Measurements from ENCODE around the gene SRRM4.
"Not testable (repeated sequence)": the region's sequence is repeated elsewhere in the genome, so short reads cannot be mapped to it uniquely, and the experiment has no call there.

The SRRM4 gene

DNA sequence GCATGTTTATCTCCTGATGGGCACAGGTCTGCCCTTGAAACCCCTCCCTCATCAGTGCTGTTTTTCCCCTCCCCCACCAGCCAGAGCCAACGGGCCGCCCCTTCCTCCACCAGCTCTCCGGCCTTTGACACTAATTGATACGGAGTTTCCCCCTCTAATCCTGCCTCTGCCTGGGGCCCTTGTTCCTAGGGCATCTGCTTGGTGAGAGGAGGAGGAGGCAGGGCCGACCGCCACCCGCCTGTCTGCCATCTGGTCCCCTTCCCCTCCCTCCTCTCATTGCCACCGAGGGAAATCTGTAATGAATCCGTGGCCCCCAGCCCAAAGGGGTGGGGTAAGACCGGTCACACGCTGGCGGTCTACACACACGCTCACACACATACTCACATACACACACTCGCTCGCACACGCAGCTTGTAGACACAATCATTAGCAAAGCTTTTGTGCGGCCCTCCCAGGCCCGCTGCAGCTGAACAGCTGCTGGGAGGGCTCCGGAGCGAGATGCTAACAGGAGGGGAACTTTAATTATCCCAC lies 27.4 kb downstream of the SRRM4 start:
- no peak for DNase-seq (ENCODE audit: low read depth in 2 of 2, low spot score in 1 of 2)

DNA sequence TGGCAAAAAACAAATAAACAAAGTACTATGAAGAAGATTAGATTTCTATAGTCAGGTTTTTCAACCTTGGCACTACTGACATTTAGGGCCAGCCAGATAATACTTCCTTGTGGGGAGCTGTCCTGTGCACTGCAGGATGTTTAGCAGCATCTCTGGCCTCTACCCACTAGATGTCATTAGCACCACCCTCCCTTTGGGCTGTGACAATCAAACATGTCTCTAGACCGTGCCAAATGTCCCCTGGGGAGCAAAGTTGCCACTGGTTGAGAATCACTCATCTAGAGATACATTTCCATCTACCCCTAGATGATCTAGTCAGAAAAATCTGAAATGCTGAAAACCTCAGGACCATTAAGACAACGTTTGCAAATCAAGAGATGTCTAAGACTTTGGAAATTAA lies 29.9 kb downstream of the SRRM4 start:
- no peak for DNase-seq (ENCODE audit: low read depth in 2 of 2, low spot score in 1 of 2)

DNA sequence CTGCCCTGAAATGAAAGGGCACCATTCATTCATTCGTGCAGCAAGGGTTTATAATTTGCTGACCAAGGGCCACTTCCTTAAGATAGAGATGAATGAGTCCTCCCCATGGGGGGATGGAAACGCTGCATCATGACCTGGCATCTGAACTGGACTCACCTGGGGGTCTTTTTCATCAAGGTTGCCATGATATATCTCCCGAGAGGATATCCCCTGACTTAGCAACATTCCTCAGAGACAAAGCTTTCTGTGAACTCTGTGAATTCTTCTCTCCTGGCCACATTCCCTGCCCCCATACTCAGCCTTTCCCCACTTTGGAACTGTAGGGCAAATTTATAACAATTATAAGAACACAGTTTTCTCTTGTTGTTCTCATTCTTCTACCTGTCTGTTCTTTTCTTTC lies 30.8 kb downstream of the SRRM4 start:
- DNase-seq (ENCODE audit: low read depth in 2 of 2, low spot score in 1 of 2), result no peak

DNA sequence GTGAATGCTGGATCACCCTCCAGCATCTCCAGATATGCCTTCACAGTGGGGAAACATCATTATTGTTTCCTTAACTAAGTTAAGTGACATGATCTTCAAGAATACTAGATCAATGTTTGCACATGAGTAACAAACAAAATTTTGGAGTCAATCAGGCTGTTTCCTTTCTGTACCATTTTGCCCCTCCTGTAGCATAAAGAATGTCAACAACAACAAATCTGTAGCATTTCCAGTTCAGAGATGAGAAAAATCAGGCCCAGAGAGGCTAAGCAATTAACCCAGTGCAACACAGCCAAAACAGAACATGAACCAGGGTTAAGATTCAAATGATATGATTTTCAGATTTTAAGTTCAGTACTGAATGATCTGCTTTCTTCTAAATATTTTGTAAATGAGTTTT lies 31.7 kb downstream of the SRRM4 start:
- no peak for DNase-seq (ENCODE audit: low read depth in 2 of 2, low spot score in 1 of 2)

DNA sequence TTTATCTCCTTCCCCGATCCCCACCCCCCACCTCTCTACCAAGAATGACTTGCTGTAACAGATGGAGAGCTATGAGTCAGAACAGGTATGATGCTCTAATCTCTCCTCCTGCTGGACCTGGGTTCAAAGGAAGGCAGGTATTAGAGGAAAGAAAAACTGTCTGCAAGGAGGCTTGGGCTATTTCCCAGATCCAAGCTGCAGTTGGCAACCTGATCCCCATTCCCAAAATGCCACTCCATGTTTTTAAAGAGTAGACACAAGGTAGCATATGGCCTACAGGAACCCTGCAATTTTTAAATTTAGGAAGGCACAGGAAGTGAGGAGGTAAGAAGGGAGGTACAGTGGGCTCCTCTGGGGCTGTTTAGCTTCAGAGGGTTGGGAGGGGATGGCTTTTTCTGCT lies 33.0 kb downstream of the SRRM4 start:
- DNase-seq (ENCODE audit: low read depth in 2 of 2, low spot score in 1 of 2), result no peak

DNA sequence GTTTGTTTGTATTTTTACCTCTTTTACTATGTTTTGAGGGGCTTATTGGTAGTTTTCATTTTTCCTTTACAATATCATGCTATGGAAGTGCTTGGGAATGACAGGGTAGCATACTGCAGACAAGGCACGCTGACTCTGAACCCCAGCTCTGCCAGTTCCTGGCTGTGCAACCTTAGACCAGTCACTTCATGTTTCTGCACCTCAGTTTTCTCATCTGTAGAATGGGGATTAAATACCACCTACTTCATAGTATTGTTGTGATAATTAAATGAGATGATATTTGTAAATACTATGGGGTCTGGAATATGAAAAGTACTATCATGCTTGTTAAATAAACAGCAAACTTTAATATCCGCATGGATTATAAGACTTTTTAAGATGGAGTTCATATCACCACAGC lies 35.4 kb downstream of the SRRM4 start:
- no peak for DNase-seq (ENCODE audit: low read depth in 2 of 2, low spot score in 1 of 2)

DNA sequence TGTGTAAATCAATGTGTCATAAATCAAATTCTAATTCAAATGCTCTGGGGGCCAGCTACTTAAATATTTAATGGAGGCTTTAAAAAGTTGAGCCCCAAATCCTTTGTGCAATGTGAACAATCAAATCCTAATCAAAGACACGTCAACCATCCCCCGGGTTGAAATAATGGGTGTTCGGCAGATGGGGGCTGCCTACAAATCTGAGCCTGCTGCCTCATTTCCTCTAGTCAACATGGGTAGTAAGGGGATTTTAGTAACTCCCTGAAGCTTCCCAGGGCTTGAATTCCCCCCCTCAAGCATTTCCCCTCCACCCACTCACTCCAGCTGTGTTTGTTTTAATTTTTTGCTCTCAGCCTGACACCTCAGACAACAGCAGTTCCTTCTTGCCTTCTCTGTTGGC lies 37.8 kb downstream of the SRRM4 start:
- no peak for DNase-seq (ENCODE audit: low read depth in 2 of 2, low spot score in 1 of 2)

DNA sequence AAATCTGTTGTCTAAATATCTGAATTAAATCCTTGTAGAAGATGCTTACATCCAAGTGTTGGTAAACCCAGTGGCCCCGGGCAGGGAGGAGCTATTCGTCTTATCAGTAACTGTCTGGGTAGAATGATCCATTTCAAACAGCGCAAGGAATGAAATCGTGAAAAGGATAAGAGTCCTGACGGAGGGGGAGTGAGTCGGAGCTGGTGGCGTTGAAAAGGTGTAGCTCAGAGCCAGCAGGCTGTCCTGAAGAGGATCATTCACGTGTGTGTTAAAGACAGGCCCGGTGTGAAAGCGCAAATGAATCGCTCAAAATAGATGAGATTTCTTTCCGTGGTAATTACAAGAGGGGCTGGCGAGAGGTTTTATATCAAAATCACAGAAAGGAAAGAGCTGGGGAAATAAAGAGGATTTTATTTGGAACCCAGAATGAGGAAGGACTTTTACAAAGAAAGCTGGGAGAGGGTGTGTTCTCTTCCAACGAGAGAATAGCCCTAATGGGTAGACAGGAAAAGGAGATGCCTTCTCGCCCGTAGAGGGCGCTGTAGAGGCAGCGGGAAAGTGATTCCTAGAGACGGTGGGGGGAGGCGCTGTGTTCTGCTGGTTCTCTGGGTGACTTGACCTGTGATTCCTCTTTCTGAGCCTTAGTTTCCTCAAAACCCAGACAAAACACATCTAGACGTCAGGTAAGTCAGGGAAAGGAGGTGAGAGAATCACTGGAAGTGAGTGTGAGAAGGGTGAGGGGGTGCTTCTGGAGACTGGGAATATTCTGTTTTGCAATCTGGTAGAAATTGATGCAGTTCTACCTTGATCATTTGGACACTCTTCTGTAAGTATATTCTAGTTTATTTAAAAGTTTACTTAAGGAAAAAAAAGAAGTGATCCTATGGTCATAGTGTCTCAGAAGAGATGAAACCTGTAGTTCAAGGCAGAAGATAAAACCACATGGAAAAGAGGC lies 39.3 kb downstream of the SRRM4 start:
- DNase-seq (ENCODE audit: low read depth in 2 of 2, low spot score in 1 of 2), result no peak

DNA sequence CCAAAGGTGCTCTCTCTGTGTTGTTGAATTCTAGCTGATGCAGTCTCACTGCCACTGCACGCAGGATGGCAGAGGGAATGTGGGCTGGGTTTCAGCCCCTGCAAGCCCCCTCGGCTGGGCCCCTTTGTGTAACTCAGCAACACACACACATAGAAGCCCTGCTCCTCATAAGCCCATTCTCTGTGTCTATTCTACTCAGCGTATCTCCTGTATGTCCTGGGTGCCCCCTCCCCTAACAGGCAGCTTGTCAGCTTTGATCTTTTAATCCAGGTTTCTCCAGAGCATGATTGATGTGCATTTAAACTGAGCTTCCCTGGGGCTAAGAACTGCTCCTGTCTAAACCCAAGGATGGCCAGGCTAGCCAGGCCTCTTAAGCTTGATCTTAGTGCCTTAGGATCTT lies 43.0 kb downstream of the SRRM4 start:
- DNase-seq (ENCODE audit: low read depth in 2 of 2, low spot score in 1 of 2), result no peak

DNA sequence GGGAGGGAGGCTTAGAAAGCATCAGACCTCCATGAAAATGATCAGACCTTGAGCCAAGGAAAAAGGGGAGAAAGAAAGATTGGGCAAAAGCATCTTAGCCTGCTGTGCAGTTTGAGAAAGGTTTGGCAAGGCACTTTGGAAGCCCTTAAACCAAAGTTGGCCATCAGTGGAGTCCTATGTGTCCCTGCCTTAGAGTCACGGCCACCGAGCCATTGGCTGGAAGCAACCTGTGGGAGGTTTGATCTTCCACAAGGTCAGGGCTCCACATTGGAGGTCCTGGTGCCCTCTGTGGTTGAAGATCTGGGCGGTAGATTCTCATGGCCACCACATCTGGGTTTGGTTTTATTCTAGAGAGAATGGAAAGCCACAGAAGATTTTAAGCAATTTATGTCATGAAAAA lies 44.4 kb downstream of the SRRM4 start:
- DNase-seq (ENCODE audit: low read depth in 2 of 2, low spot score in 1 of 2), result no peak

DNA sequence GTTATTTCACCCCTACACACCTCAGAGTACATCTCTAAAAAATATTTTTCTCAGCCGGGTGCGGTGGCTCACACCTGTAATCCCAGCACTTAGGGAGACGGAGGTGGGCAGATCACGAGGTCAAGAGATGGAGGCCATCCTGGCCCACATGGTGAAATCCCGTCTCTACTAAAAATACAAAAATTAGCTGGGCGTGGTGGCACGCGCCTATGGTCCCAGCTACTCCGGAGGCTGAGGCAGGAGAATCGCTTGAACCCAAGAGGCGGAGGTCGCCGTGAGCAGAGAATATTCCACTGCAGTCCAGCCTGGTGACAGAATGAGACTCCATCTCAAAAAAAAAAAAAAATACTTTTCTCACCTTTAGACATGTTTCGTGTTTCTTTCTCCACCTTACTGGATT lies 52.0 kb downstream of the SRRM4 start:
- not testable (repeated sequence) for DNase-seq (ENCODE audit: low read depth in 2 of 2, low spot score in 1 of 2)

DNA sequence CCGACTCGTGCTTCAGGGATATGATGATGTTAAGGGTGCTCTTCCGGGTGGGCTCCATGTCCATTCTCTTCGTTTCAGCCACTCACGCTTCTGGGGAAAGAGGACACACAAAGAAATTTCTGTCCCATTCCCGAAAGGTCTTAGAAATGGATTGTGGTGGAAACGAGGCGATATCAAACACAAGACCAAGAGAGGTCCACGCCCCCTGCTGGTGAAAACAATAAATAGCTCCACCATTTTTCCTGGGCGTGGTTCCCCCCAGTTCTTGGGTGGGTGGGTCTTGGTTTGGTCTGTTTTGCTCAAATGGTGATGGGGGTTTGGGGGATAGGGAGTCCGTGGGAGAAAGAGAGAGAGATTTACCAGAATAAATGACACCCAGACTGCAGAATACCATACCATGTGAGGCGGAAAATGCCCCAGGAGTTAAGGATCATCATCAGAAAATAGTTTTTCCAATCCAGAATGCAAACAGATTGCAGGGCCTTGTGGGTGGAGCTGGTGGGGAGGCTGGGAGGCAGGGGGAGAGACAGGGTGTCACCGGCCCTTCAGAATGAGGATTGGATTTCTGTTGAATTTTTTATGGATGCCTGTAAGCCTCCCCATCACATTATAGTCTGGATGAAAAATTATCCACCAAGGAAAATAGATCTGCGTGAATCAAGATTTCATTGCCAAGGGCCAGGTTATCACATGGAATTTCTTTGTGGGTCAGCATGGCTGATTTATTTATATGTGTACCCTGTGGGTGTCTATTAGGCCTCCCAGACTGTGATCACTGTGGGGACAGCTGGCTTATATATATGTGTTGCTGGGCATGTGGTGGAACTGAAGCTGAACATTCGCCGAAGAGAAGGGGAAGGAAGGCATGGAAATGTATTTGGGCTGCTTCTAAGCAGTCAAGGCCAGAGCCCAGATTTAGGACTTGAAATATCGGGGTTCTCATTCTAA lies 55.8 kb downstream of the SRRM4 start:
- no peak for DNase-seq (ENCODE audit: low read depth in 2 of 2, low spot score in 1 of 2)

DNA sequence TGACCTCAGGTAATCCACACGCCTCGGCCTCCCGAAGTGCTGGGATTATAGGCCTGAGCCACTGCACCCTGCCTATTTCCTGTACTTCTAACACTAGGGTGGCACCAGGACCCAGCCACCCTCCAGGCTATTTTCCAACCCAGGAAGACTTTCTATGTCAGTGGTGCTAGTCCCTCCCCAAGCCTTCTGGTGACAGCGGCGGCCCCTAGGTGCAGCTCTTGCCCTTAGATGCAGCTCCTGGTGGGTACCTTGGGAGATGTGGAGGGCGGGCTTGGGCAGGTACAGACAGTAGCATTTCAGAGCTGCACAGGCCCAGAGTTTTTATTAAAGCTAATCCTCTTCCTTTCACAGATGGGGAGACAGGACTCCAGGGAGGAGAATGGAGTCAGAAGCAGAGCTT lies 62.8 kb downstream of the SRRM4 start:
- no peak for DNase-seq (ENCODE audit: low read depth in 2 of 2, low spot score in 1 of 2)

DNA sequence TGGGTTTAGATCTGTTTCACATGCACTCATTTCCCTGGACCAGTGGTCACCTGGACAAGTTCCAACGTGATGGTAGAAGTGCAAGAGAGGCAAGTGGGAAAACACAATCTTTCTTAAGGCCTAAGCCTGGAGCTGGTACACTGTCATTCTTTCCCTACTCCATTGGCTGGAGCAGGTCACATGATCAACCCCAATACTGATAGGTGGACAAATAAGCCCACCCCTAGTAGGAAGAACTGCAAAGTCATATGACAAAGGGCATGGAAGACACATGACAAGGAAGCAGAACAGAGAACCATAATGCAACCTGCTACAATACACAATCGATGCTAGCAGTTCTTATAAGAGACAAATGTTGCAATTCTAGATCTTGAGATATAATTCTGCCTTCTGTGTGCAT lies 66.3 kb downstream of the SRRM4 start:
- DNase-seq (ENCODE audit: low read depth in 2 of 2, low spot score in 1 of 2), result no peak

DNA sequence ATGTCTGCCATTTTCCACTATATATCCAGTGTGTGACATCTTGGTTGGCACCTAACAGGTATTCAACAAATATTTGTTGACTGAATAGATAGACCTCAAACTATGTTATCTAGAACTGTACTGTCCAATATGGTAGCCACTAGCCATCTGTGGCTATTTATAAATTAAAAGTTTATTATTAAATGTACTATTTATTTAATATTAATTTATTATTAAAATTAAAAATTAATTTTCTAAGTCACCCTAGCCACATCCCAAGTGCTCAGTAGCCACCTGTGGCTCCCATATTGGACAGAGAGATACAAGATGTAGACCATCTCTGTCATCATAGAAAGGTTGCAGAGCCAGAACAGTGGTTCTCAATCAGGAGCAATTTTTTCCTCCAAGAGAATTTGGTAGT lies 69.3 kb downstream of the SRRM4 start:
- no peak for DNase-seq (ENCODE audit: low read depth in 2 of 2, low spot score in 1 of 2)

DNA sequence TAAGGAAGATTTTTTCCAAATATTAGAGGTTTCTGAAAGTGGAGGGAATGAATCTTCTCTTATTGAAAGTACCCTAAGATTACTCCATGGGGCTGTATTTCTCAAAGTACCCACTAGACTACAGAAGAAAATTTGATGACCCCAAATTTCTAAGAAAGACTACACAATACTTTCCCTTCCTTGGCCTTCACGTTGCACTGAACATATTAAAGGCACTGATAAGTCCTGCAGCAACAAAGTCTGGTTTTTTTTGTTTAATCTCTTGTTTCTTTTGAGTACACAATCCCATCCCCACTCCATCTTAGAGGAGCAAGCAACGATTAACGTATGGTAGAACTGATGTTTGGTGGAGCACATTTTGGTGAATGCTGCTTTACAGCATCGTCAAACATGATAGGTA lies 70.1 kb downstream of the SRRM4 start:
- no peak for DNase-seq (ENCODE audit: low read depth in 2 of 2, low spot score in 1 of 2)

DNA sequence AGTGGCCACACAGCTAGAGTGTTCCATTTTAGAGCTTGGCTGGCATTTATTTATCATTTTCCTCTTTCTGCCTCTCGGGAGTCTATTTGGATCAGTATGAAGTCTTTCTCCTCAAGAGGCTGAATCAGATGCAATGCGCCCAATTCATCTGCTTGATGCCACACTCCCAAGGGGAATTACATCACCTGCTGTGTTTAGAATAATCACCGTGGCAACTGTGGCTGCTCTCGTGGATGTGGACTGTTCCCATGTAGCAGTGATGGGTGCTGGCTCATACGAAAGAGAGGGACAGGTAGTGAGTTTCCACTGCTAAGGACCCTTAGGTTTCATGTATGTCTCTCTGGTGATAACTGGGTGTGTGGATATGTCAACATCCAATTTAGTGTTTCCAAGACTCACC lies 70.7 kb downstream of the SRRM4 start:
- DNase-seq (ENCODE audit: low read depth in 2 of 2, low spot score in 1 of 2), result no peak

DNA sequence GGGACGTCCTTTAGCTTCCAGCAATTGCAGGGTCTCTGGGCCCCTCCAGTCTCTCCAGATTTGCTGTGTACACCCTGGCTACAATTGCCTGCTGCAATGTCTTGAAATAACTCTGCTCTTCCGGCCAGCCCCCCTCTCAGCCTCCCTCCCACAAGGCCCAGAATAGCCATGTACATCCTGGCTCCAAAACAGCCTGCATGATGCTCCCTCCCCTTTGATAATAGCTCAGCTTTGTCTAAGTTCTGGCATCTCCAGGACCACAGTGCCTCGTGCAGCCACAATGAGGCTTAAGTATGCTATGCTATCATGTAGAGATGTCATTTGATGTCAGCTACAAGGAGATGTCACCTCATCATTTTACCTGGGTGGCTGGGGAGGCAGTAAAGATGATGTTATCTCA lies 74.6 kb downstream of the SRRM4 start:
- DNase-seq (ENCODE audit: low read depth in 2 of 2, low spot score in 1 of 2), result no peak

DNA sequence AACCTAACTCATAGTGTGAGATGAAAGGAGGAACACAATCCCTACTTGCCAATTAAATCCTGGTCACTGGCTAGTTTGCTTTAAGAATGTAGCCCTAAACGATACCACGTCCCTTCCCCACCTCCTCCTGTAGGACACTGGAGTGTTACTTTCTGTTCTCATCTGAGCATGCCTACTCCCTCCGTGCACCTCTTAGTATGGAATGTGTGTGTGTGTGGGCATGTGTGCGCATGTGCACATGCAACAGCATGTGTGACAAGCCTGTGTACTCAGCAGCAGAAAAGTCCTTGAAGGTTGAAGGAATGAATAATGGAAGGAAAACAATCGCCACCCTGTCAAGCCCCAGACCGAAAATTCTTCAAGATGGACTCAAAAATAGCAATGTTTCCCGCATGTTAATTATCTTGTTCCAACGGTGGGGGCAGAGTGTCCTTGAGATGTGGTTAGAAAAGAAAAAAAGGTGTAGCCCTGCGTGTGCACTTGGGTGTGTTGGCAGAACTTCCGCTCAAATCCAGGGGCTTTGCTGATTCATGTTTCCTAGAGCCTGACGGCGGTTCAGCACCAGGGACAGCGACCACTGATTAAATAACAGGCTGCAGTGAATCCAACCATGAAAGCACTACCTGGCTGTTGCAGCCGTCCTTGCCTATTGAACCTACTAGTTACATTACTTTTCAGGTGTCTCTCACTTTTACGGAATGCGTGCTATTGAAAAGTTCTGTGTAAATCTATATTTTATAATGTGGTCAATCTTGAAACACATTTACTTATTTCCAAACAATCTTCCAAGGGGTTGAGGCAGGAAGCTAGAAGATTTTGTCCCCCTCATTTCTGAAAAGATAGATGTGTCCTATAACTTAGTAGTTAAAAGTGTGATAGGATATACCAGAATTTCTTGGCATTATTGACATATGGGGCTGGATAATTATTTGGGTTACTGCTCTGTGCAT lies 79.8 kb downstream of the SRRM4 start:
- DNase-seq (ENCODE audit: low read depth in 2 of 2, low spot score in 1 of 2), result peak in 1 of 2 donors; percentile 0

DNA sequence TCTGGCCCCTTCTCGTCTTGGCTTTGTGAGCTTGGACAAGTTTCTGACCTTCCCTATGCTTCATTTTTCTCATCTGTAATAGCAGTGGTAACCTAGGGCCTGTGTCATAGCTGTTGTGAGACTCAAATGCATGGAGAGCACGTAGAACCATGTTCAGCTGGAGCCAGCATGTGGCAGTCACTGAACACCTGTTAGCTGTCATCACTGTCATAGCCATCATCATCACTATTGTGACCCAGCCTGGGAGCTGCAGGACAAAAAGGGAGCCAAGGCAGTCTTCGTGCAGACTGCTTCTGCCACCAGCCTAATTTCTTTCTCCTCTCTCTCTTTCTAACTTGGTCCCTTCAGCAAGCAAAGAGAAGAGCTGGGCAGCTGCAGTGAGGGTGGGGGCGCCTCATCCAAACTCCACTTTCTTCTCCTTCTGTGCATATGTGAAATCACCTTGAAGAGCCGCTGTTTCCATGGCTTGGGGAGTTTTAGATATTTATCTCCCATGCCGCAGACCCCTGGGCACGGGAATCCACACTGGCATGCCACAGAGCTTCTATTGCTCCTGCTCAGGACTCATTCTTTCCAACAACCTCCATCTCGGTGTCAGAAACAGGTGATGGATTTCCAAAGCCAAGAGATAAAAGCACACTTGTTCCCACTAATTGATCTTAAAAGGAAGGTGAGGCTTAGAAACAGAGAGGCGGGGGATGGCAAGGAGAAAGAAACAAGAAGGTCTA lies 87.0 kb downstream of the SRRM4 start:
- no peak for DNase-seq (ENCODE audit: low read depth in 2 of 2, low spot score in 1 of 2)

All from stimulated activated CD8-positive, alpha-beta memory T cell treated with anti-CD3 and anti-CD28 coated beads, Interleukin-4, amount 100 ng/mL, for 1 hour (primary cell).